ENCODE measurements around the gene CACNG4. TPM values are rescaled to one million over a fixed set of nuclear protein-coding genes. Genes with fewer than 3 reads are reported as not detected.

The CACNG4 gene
- total RNA-seq, 4 donors from 2014 or later, result 0.27 to 1.9 TPM; not detected in 2

- TF ChIP-seq, protein P1, sequence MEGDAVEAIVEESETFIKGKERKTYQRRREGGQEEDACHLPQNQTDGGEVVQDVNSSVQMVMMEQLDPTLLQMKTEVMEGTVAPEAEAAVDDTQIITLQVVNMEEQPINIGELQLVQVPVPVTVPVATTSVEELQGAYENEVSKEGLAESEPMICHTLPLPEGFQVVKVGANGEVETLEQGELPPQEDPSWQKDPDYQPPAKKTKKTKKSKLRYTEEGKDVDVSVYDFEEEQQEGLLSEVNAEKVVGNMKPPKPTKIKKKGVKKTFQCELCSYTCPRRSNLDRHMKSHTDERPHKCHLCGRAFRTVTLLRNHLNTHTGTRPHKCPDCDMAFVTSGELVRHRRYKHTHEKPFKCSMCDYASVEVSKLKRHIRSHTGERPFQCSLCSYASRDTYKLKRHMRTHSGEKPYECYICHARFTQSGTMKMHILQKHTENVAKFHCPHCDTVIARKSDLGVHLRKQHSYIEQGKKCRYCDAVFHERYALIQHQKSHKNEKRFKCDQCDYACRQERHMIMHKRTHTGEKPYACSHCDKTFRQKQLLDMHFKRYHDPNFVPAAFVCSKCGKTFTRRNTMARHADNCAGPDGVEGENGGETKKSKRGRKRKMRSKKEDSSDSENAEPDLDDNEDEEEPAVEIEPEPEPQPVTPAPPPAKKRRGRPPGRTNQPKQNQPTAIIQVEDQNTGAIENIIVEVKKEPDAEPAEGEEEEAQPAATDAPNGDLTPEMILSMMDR (IDR thresholded peaks at IDR 0.05), result no peak
- TF ChIP-seq POLR2A (IDR thresholded peaks at IDR 0.05) (no peak), EP300 (IDR thresholded peaks at IDR 0.05; ENCODE audit: low read depth) (no peak), POLR2AphosphoS5 (IDR thresholded peaks at IDR 0.05) (no peak)
- in situ Hi-C loops (cut with MboI; ENCODE audit: low pct_ligation_motif_present in 1 of 4, low pct_unique_long_range_greater_than_20kb in 1 of 4, low sequenced_read_pairs in 3 of 4), result no loop called here
- intact Hi-C loops (cut with DNase I; ENCODE audit: low total_unique reads), result no loop called here
- 82 to 83% methylated on average over 8 to 12 of the region's 12 CpGs for WGBS, 2 donors (ENCODE audit: low coverage in 1 of 2)
- no peak for DNase-seq
- Histone ChIP-seq H3K4me3 (no peak overlapping the region), H3K27ac (no peak overlapping the region), H3K4me1 (no peaks in the 10 kb centered on the region), H3K36me3 (no peaks in the 10 kb centered on the region), H3K27me3 (peaks cover 21% of the 10 kb centered on the region), H3K9me3 (no peaks in the 10 kb centered on the region)
Measured at GRCh38 chr17:66939461-66940114, 24.9 kb upstream of the CACNG4 start.

DNA sequence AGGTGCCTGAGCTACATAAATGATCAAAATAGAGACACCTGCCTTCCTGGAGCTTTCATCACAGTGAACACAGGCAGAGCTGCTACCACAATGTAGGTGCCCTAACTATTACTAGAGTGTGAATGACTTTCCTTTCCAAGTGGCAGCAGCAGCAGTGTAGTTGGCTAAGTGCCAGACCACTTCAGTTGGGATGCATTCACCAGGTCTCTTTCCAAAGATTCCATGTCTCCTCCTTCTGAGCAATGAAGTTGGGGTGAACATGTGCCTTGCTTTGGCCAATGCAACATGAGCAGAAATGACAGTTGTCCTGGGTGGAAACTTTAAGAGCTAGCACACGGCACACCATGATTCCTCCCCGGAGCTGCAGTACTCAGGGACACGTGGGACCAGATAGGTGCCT lies 23.3 kb upstream of the CACNG4 start:
- no peaks in the 10 kb centered on the region for H3K9me3 ChIP-seq
- DNase-seq, result no peak
- 92% methylated on average over 3 of the region's 3 CpGs; no CpG with 5 or more reads in 1 of the 2 donors for WGBS, 2 donors (ENCODE audit: low coverage in 1 of 2)
- no peak overlapping the region for H3K27ac ChIP-seq
- in situ Hi-C loops (cut with MboI; ENCODE audit: low pct_ligation_motif_present in 1 of 4, low pct_unique_long_range_greater_than_20kb in 1 of 4, low sequenced_read_pairs in 3 of 4) (no loop called here), intact Hi-C loops (cut with DNase I; ENCODE audit: low total_unique reads) (no loop called here)
- H3K4me3 ChIP-seq, result no peak overlapping the region
- no peak for TF ChIP-seq EP300 (IDR thresholded peaks at IDR 0.05; ENCODE audit: low read depth)
- TF ChIP-seq POLR2AphosphoS5 (IDR thresholded peaks at IDR 0.05), result no peak
- TF ChIP-seq, protein P1 (IDR thresholded peaks at IDR 0.05), result no peak
- no peak for TF ChIP-seq POLR2A (IDR thresholded peaks at IDR 0.05)
- no peaks in the 10 kb centered on the region for H3K36me3 ChIP-seq
- no peaks in the 10 kb centered on the region for H3K4me1 ChIP-seq
- H3K27me3 ChIP-seq, result peaks cover 32% of the 10 kb centered on the region

GRCh38 chr17:66941773-66942450 lies 22.6 kb upstream of the CACNG4 start:
- no peaks in the 10 kb centered on the region for H3K4me1 ChIP-seq
- in situ Hi-C loops (cut with MboI; ENCODE audit: low pct_ligation_motif_present in 1 of 4, low pct_unique_long_range_greater_than_20kb in 1 of 4, low sequenced_read_pairs in 3 of 4) (no loop called here), intact Hi-C loops (cut with DNase I; ENCODE audit: low total_unique reads) (no loop called here)
- no peak for DNase-seq
- TF ChIP-seq POLR2AphosphoS5 (IDR thresholded peaks at IDR 0.05), result no peak
- no peak for TF ChIP-seq EP300 (IDR thresholded peaks at IDR 0.05; ENCODE audit: low read depth)
- H3K4me3 ChIP-seq, result no peak overlapping the region
- H3K36me3 ChIP-seq, result no peaks in the 10 kb centered on the region
- no peaks in the 10 kb centered on the region for H3K9me3 ChIP-seq
- H3K27ac ChIP-seq, result no peak overlapping the region
- H3K27me3 ChIP-seq, result peaks cover 36% of the 10 kb centered on the region
- WGBS, 2 donors (ENCODE audit: low coverage in 1 of 2), result 71 to 87% methylated on average over 2 to 8 of the region's 8 CpGs

DNA sequence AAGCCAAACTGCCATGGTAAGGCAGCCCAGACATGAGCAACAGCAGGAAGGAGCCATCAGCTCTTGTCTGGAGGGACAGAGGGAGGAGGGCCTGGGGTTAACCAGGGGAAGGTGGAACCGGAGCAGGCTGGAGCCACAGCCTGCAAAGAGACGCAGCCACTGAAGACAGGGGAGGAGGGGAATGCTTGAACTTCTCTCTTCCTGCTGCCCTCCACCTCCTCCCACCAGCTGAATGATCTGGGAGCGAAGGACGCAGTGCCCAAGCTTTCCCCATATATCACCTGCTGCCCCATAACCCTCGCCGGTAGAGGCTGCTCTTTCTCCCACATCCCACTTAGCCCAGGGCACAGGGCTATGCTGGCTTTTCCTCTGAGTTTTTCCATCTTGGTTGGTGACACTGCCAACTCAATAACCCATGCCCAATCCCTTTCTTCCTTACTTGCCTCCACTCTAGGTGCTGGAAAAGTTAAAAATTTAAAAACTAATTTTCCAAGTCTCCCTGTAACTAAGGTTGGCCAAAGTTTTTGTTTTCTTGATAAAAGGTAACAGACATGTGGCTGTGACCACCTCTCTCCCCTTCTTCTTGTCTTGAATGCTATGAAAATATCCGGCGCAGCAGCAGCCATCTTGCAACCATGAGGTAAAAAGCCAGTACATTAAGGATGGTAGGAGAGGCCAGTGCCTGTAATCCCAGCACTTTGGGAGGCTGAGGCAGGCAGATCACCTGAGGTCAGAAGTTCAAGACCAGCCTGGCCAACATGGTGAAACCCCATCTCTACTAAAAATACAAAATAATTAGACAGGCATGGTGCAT lies 21.8 kb upstream of the CACNG4 start:
- Histone ChIP-seq H3K36me3 (no peaks in the 10 kb centered on the region), H3K27me3 (peaks cover 36% of the 10 kb centered on the region), H3K9me3 (no peaks in the 10 kb centered on the region), H3K27ac (no peak overlapping the region), H3K4me3 (no peak overlapping the region), H3K4me1 (no peaks in the 10 kb centered on the region)
- no peak for DNase-seq
- intact Hi-C loops (cut with DNase I; ENCODE audit: low total_unique reads), result no loop called here
- 77 to 83% methylated on average over 4 to 8 of the region's 8 CpGs for WGBS, 2 donors (ENCODE audit: low coverage in 1 of 2)
- in situ Hi-C loops (cut with MboI; ENCODE audit: low pct_ligation_motif_present in 1 of 4, low pct_unique_long_range_greater_than_20kb in 1 of 4, low sequenced_read_pairs in 3 of 4), result no loop called here
- TF ChIP-seq EP300 (IDR thresholded peaks at IDR 0.05; ENCODE audit: low read depth), result no peak
- TF ChIP-seq, protein P1 (IDR thresholded peaks at IDR 0.05), result no peak
- TF ChIP-seq POLR2AphosphoS5 (IDR thresholded peaks at IDR 0.05), result no peak
- TF ChIP-seq POLR2A (IDR thresholded peaks at IDR 0.05), result no peak
